ENCODE results near the gene CUL4A. TPM values are rescaled to one million over a fixed set of nuclear protein-coding genes. Genes with fewer than 3 reads are reported as not detected.

CUL4A gene
- total and polyA plus RNA-seq, 9 of the 15 experiments (the other 6 are each of a cell fraction or from before 2014, with no cell fraction given): 21.1 to 92.0 (median 63.2) TPM

DNA sequence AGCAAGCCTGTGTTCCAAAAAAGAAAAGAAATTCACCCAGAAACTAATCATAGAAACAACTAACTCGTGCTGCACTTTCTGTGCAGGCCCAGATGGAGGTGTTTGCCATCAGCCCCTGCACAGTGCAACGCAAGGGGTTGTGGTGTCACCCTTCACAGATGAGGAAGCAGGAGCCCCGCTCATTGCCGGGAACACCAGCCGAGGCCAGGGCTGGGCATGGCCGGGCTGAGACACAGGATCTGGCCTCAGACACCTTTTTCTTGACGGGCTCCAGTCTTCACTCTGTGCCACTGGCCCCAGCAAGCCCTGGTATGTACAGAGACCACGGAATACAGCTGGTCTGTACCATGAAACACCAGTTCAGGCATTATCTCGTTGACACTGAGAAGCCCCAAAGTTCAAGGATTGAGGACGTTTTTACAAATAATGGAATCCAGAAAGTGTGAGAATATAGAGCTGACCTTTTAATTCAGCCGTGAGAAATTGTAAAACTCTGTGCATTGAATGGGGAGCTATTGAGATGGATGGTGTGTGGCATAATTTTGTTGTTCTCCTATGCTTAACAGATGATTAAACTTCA, 43.2 kb downstream of the CUL4A start:
- no TSS peak for BruUV-seq (replicated peaks)
- Histone ChIP-seq H3K79me2 (ENCODE audit: control insufficient read depth, insufficient read depth, low read length) (no peaks in the 10 kb centered on the region), H3K4me1 (replicated peaks in 1 of 2; ENCODE audit: control insufficient read depth in 2 of 2, insufficient read depth in 2 of 2, low read length in 2 of 2) (no peaks in the 10 kb centered on the region), H3K9me3 (replicated peaks; ENCODE audit: control insufficient read depth, insufficient read depth, low read depth, low read length) (no peaks in the 10 kb centered on the region), H3K4me3 (no peak overlapping the region), H3K27ac (ENCODE audit: extremely low read depth, low read depth, low read length) (no peak overlapping the region), H4K20me1 (replicated peaks; ENCODE audit: control insufficient read depth, insufficient read depth, low read length) (no peaks in the 10 kb centered on the region), H3K36me3 (ENCODE audit: control insufficient read depth, insufficient read depth, low read length) (peaks cover 93% of the 10 kb centered on the region; the same call in 2 of the 3 replicates), H3K27me3 (ENCODE audit: control insufficient read depth in 2 of 2, insufficient read depth in 2 of 2, low read length in 2 of 2) (no peaks in the 10 kb centered on the region), H3K9me1 (ENCODE audit: control insufficient read depth, insufficient read depth, low read length) (no peaks in the 10 kb centered on the region), H3K4me2 (ENCODE audit: insufficient read depth, low read length) (no peak overlapping the region), H2AFZ (ENCODE audit: low read depth, low read length) (no peak overlapping the region), H3K9ac (ENCODE audit: insufficient read depth in 1 of 2, low read depth in 2 of 2, low read length in 2 of 2) (no peak overlapping the region)
- in situ Hi-C loops (cut with MboI): no loop called here
- FAIRE-seq: no peak
- TF ChIP-seq TAF15 (IDR thresholded peaks at IDR 0.05; ENCODE audit: low read depth, low read length) (no peak), CEBPG (CRISPR knock-in tag; IDR thresholded peaks at IDR 0.05) (no peak), CEBPG (tag; conservative IDR thresholded peaks at IDR 0.05 in 1 of 2, IDR thresholded peaks at IDR 0.05 in 1 of 2) (no peak), MAZ (CRISPR knock-in tag; conservative IDR thresholded peaks at IDR 0.05 in 1 of 2, IDR thresholded peaks at IDR 0.05 in 1 of 2) (no peak), FOSL1 (tag; conservative IDR thresholded peaks at IDR 0.05) (no peak), KDM2B (CRISPR knock-in tag; IDR thresholded peaks at IDR 0.05) (no peak), ZNF165 (CRISPR knock-in tag; IDR thresholded peaks at IDR 0.05; ENCODE audit: borderline replicate concordance) (no peak), ZNF146 (CRISPR knock-in tag; IDR thresholded peaks at IDR 0.05; ENCODE audit: unreplicated experiment) (no peak), ZNF778 (CRISPR knock-in tag; IDR thresholded peaks at IDR 0.05) (no peak), CHD2 (IDR thresholded peaks at IDR 0.05; ENCODE audit: low read depth, low read length) (no peak), MCM3 (IDR thresholded peaks at IDR 0.05) (no peak), TEAD1 (CRISPR knock-in tag; IDR thresholded peaks at IDR 0.05) (no peak), HDAC6 (IDR thresholded peaks at IDR 0.05; ENCODE audit: low read depth, low read length) (no peak)
- TF ChIP-seq, protein P1, sequence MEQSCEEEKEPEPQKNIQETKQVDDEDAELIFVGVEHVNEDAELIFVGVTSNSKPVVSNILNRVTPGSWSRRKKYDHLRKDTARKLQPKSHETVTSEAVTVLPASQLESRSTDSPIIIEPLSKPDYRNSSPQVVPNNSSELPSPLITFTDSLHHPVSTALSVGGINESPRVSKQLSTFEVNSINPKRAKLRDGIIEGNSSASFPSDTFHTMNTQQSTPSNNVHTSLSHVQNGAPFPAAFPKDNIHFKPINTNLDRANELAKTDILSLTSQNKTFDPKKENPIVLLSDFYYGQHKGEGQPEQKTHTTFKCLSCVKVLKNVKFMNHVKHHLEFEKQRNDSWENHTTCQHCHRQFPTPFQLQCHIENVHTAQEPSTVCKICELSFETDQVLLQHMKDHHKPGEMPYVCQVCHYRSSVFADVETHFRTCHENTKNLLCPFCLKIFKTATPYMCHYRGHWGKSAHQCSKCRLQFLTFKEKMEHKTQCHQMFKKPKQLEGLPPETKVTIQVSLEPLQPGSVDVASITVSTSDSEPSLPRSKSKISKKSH (CRISPR knock-in tag; IDR thresholded peaks at IDR 0.05): no peak
- TF ChIP-seq, protein P2, sequence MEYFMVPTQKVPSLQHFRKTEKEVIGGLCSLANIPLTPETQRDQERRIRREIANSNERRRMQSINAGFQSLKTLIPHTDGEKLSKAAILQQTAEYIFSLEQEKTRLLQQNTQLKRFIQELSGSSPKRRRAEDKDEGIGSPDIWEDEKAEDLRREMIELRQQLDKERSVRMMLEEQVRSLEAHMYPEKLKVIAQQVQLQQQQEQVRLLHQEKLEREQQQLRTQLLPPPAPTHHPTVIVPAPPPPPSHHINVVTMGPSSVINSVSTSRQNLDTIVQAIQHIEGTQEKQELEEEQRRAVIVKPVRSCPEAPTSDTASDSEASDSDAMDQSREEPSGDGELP (CRISPR knock-in tag; IDR thresholded peaks at IDR 0.05; ENCODE audit: borderline replicate concordance): no peak
- TF ChIP-seq, protein P3, sequence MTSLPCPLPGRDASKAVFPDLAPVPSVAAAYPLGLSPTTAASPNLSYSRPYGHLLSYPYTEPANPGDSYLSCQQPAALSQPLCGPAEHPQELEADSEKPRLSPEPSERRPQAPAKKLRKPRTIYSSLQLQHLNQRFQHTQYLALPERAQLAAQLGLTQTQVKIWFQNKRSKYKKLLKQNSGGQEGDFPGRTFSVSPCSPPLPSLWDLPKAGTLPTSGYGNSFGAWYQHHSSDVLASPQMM (CRISPR knock-in tag; IDR thresholded peaks at IDR 0.05): no peak
- ATAC-seq: no peak
- no peak for DNase-seq (ENCODE audit: extremely low read depth in 1 of 4, low spot score in 3 of 4)
- ChIA-PET CTCF (ENCODE audit: low intra/inter-chr PET ratio) (no interaction called here), POLR2A (interaction anchor here (1.4 kb wide), 1 partner anchor 25 kb away, joined by 3 read pairs; no protein-coding TSS in a partner anchor)
- 86% methylated on average over 10 of the region's 11 CpGs for WGBS (ENCODE audit: insufficient coverage, low coverage, missing lambda C conversion rate)
- intact Hi-C loops (cut with micrococcal nuclease): no loop called here

Data from K562 (cell line).